ENCODE data around the gene SPZ1. TPM values are rescaled to one million over a fixed set of nuclear protein-coding genes. Genes with fewer than 3 reads are reported as not detected.

SPZ1 gene
- polyA plus RNA-seq, 1 of the 3 experiments (the other 2 are of a cell fraction), result not detected

- Histone ChIP-seq H3K79me2 (ENCODE audit: insufficient read depth) (no peaks in the 10 kb centered on the region), H4K20me1 (ENCODE audit: insufficient read depth) (no peaks in the 10 kb centered on the region), H3K4me2 (no peak overlapping the region), H3K4me3 (ENCODE audit: low read depth in 2 of 2, low read length in 1 of 2) (no peak overlapping the region), H3K9me3 (no peaks in the 10 kb centered on the region), H3K27ac (ENCODE audit: low read depth in 2 of 2, low read length in 1 of 2) (no peak overlapping the region), H3F3A (replicated peaks; ENCODE audit: insufficient read depth) (no peaks in the 10 kb centered on the region), H3K4me1 (ENCODE audit: control insufficient read depth in 1 of 2, insufficient read depth in 2 of 2, low read depth in 1 of 2, low read length in 1 of 2) (no peaks in the 10 kb centered on the region), H3K9me2 (no peaks in the 10 kb centered on the region), H3K27me3 (ENCODE audit: insufficient read depth) (no peaks in the 10 kb centered on the region), H3K36me3 (replicated peaks in 1 of 2; ENCODE audit: control insufficient read depth in 1 of 2, insufficient read depth in 2 of 2, low read length in 1 of 2) (no peaks in the 10 kb centered on the region), H2AFZ (ENCODE audit: low read depth) (no peak overlapping the region), H3K9ac (no peak overlapping the region)
- no peak for DNase-seq
- TF ChIP-seq EP300 (IDR thresholded peaks at IDR 0.05; ENCODE audit: borderline replicate concordance in 1 of 2, low read depth in 1 of 2, low read length in 1 of 2), result no peak
- no peak for TF ChIP-seq FOXJ3 (CRISPR knock-in tag; IDR thresholded peaks at IDR 0.05)
- no peak for TF ChIP-seq TCF12 (IDR thresholded peaks at IDR 0.05)
- POLR2A ChIA-PET, result no interaction called here
- CTCF ChIA-PET, result no interaction called here
Observed at GRCh38 chr5:80360914-80361444, 41.2 kb downstream of the SPZ1 start.

- 65% methylated on average over 6 of the region's 6 CpGs for WGBS (ENCODE audit: low lambda C conversion rate)
- no peaks in the 10 kb centered on the region for H3K79me2 ChIP-seq (ENCODE audit: insufficient read depth)
- ChIA-PET CTCF (interaction anchor here (1.3 kb wide), 1 partner anchor 43 kb away, joined by 3 read pairs; the partner anchor contains the start of gene ZFYVE16), POLR2A (no interaction called here)
- no peak overlapping the region for H2AFZ ChIP-seq (ENCODE audit: low read depth)
- DNase-seq, result no peak
- H3K9ac ChIP-seq, result no peak overlapping the region
- no peaks in the 10 kb centered on the region for H3F3A ChIP-seq (replicated peaks; ENCODE audit: insufficient read depth)
- H3K9me3 ChIP-seq, result no peaks in the 10 kb centered on the region
- H3K9me2 ChIP-seq, result no peaks in the 10 kb centered on the region
- H3K27ac ChIP-seq (ENCODE audit: low read depth in 2 of 2, low read length in 1 of 2), result no peak overlapping the region
- no peaks in the 10 kb centered on the region for H4K20me1 ChIP-seq (ENCODE audit: insufficient read depth)
- TF ChIP-seq USF1 (IDR thresholded peaks at IDR 0.05; ENCODE audit: borderline replicate concordance, low read depth) (no peak), NRF1 (IDR thresholded peaks at IDR 0.05; ENCODE audit: low read depth, low read length) (no peak), ELF1 (IDR thresholded peaks at IDR 0.05) (no peak), TCF12 (IDR thresholded peaks at IDR 0.05) (no peak), MXI1 (IDR thresholded peaks at IDR 0.05; ENCODE audit: low read depth, low read length) (no peak), CTCF (IDR thresholded peaks at IDR 0.05) (no peak)
- H3K4me3 ChIP-seq (ENCODE audit: low read depth in 2 of 2, low read length in 1 of 2), result no peak overlapping the region
- H3K27me3 ChIP-seq (ENCODE audit: insufficient read depth), result no peaks in the 10 kb centered on the region
- peaks cover 0 to 2% of the 10 kb centered on the region in 2 experiments; a peak in 1 of 4 replicates for H3K4me1 ChIP-seq (ENCODE audit: control insufficient read depth in 1 of 2, insufficient read depth in 2 of 2, low read depth in 1 of 2, low read length in 1 of 2)
- H3K36me3 ChIP-seq (replicated peaks in 1 of 2; ENCODE audit: control insufficient read depth in 1 of 2, insufficient read depth in 2 of 2, low read length in 1 of 2), result no peaks in the 10 kb centered on the region
- no peak overlapping the region for H3K4me2 ChIP-seq
Observed at GRCh38 chr5:80364892-80365291, 45.1 kb downstream of the SPZ1 start.
